CD8-positive, alpha-beta memory T cell (primary cell): ENCODE results near the gene SASH1. TPM values are rescaled to one million over a fixed set of nuclear protein-coding genes. Genes with fewer than 3 reads are reported as not detected.

Experiments
- CTCF ChIA-PET: fragments of 350-600 bp; sonication (Branson Sonifier 250); formaldehyde crosslinking; loops from one replicate; lab custom pipeline; 2021; ENCODE audit warnings: antibody characterized with exemption; lab: Charles Lee
- POLR2A ChIA-PET: fragments of 350-600 bp; sonication (Branson Sonifier 250); formaldehyde crosslinking; loops from one replicate; lab custom pipeline; 2021; ENCODE audit warnings: antibody characterized with exemption; lab: Charles Lee
- DNase-seq, 5 donors: peaks; one replicate each; pipeline versions ENCODE4 v3.0.0 to v3.0.0-alpha.2; 2020 to 2022; ENCODE audit warnings: mixed read lengths in 1 of 5
- H3K27ac ChIP-seq: one replicate; pipeline ENCODE4 v1.7.0; 2013; ENCODE audit warnings: low read depth, mild to moderate bottlenecking, low read length, moderate library complexity
- H3K27me3 ChIP-seq: 2 replicates; pipeline ENCODE4 v1.7.0; 2013; ENCODE audit warnings: low read length, mild to moderate bottlenecking; ENCODE audit not compliant: insufficient read depth, poor library complexity, severe bottlenecking
- H3K36me3 ChIP-seq: 2 replicates; pipeline ENCODE4 v1.7.0; 2013; ENCODE audit warnings: mild to moderate bottlenecking, low read length, moderate library complexity; ENCODE audit not compliant: insufficient read depth
- H3K4me1 ChIP-seq: 2 replicates; pipeline ENCODE4 v1.7.0; 2013; ENCODE audit warnings: mild to moderate bottlenecking, low read length, moderate library complexity; ENCODE audit not compliant: insufficient read depth
- H3K4me3 ChIP-seq: 2 replicates; pipeline ENCODE4 v1.7.0; 2013; ENCODE audit warnings: mild to moderate bottlenecking, low read length
- H3K9me3 ChIP-seq: 2 replicates; pipeline ENCODE4 v1.7.0; 2013; ENCODE audit warnings: mild to moderate bottlenecking, low read length
- H3K27ac Mint-ChIP-seq, 8 donors: one replicate each; pipeline ENCODE4 v1.8.0; 2020 to 2021; ENCODE audit warnings: mixed read lengths in 8 of 8, mild to moderate bottlenecking in 6 of 8, inconsistent platforms in 3 of 8, moderate library complexity in 3 of 8
- H3K27me3 Mint-ChIP-seq, 2 donors: one replicate each; pipeline ENCODE4 v1.8.0; 2020 to 2021; ENCODE audit warnings: mixed read lengths in 2 of 2, mild to moderate bottlenecking in 1 of 2, moderate library complexity in 1 of 2
- H3K36me3 Mint-ChIP-seq, 3 donors: one replicate each; pipeline ENCODE4 v1.8.0; 2020 to 2021; ENCODE audit warnings: mixed read lengths in 3 of 3, inconsistent platforms in 1 of 3, mild to moderate bottlenecking in 1 of 3
- H3K4me1 Mint-ChIP-seq, 3 donors: one replicate each; pipeline ENCODE4 v1.8.0; 2020 to 2021; ENCODE audit warnings: mixed read lengths in 3 of 3, inconsistent platforms in 1 of 3, mild to moderate bottlenecking in 1 of 3
- H3K4me3 Mint-ChIP-seq, 7 donors: one replicate each; pipeline ENCODE4 v1.8.0; 2020 to 2021; ENCODE audit warnings: mixed read lengths in 7 of 7, mild to moderate bottlenecking in 6 of 7, moderate library complexity in 4 of 7, inconsistent platforms in 2 of 7
- H3K9me3 Mint-ChIP-seq, 5 donors: one replicate each; pipeline ENCODE4 v1.8.0; 2020 to 2022; ENCODE audit warnings: mixed read lengths in 5 of 5, mild to moderate bottlenecking in 3 of 5, moderate library complexity in 2 of 5, inconsistent platforms in 1 of 5
- polyA plus RNA-seq: library from polyadenylated mRNA; unstranded; fragments of 300-500 nt; fragmentation: Illumina TruSeq; gene quantifications from one replicate; pipeline ENCODE4 v1.2.3, GENCODE V29; 2021
- total RNA-seq, 2 experiments: library from RNA; stranded (reverse); gene quantifications; one replicate each; pipeline ENCODE4 v1.2.3, GENCODE V29; 2021

The SASH1 gene
- total and polyA plus RNA-seq, 3 experiments from 2014 or later = 0.72 to 0.95 TPM; not detected in 1

GRCh38 chr6:148426317-148426977, 83.8 kb downstream of the SASH1 start:
- Mint-ChIP-seq H3K4me1 (no peaks in the 10 kb centered on the region), H3K27me3 (peaks cover 2 to 17% of the 10 kb centered on the region in 2 donors), H3K27ac (no peak overlapping the region), H3K4me3 (no peak overlapping the region), H3K9me3 (peaks cover 0 to 3% (median 0%) of the 10 kb centered on the region in 5 donors), H3K36me3 (no peaks in the 10 kb centered on the region)
- DNase-seq = no peak
- H3K27me3 ChIP-seq = no peaks in the 10 kb centered on the region
- H3K4me3 ChIP-seq = no peak overlapping the region
- ChIA-PET POLR2A (no interaction called here), CTCF (no interaction called here)
- H3K4me1 ChIP-seq = no peaks in the 10 kb centered on the region
- H3K36me3 ChIP-seq = no peaks in the 10 kb centered on the region
- no peak overlapping the region for H3K27ac ChIP-seq
- H3K9me3 ChIP-seq = no peaks in the 10 kb centered on the region

GRCh38 chr6:148427333-148427732, 84.7 kb downstream of the SASH1 start:
- ChIA-PET CTCF (no interaction called here), POLR2A (no interaction called here)
- Mint-ChIP-seq H3K4me1 (no peaks in the 10 kb centered on the region), H3K4me3 (no peak overlapping the region), H3K9me3 (peaks cover 0 to 3% (median 0%) of the 10 kb centered on the region in 5 donors), H3K36me3 (no peaks in the 10 kb centered on the region), H3K27ac (no peak overlapping the region), H3K27me3 (peaks cover 2 to 16% of the 10 kb centered on the region in 2 donors)
- Histone ChIP-seq H3K4me1 (no peaks in the 10 kb centered on the region), H3K27me3 (no peaks in the 10 kb centered on the region), H3K9me3 (no peaks in the 10 kb centered on the region), H3K27ac (no peak overlapping the region), H3K36me3 (no peaks in the 10 kb centered on the region), H3K4me3 (no peak overlapping the region)
- no peak for DNase-seq

- Histone ChIP-seq H3K27ac (no peak overlapping the region), H3K4me1 (no peaks in the 10 kb centered on the region), H3K4me3 (no peak overlapping the region), H3K36me3 (no peaks in the 10 kb centered on the region), H3K27me3 (no peaks in the 10 kb centered on the region), H3K9me3 (no peaks in the 10 kb centered on the region)
- Mint-ChIP-seq H3K4me3 (no peak overlapping the region), H3K27me3 (peaks cover 2 to 16% of the 10 kb centered on the region in 2 donors), H3K27ac (no peak overlapping the region), H3K9me3 (peaks cover 0 to 3% (median 0%) of the 10 kb centered on the region in 5 donors), H3K36me3 (no peaks in the 10 kb centered on the region), H3K4me1 (no peaks in the 10 kb centered on the region)
- POLR2A ChIA-PET = no interaction called here
- CTCF ChIA-PET = no interaction called here
- no peak for DNase-seq
These were observed 86.8 kb downstream of the SASH1 start for GRCh38 chr6:148429423-148429822.

GRCh38 chr6:148430897-148431296, 88.3 kb downstream of the SASH1 start:
- Mint-ChIP-seq H3K27me3 (peaks cover 6 to 21% of the 10 kb centered on the region in 2 donors), H3K4me3 (no peak overlapping the region), H3K36me3 (no peaks in the 10 kb centered on the region), H3K27ac (no peak overlapping the region), H3K9me3 (peaks cover 0 to 3% (median 0%) of the 10 kb centered on the region in 5 donors), H3K4me1 (no peaks in the 10 kb centered on the region)
- ChIA-PET CTCF (no interaction called here), POLR2A (no interaction called here)
- no peaks in the 10 kb centered on the region for H3K36me3 ChIP-seq
- no peaks in the 10 kb centered on the region for H3K4me1 ChIP-seq
- no peak overlapping the region for H3K4me3 ChIP-seq
- no peak overlapping the region for H3K27ac ChIP-seq
- H3K9me3 ChIP-seq = no peaks in the 10 kb centered on the region
- DNase-seq = no peak
- H3K27me3 ChIP-seq = no peaks in the 10 kb centered on the region

- H3K9me3 Mint-ChIP-seq = peaks cover 0 to 3% (median 0%) of the 10 kb centered on the region in 5 donors
- no peaks in the 10 kb centered on the region for H3K4me1 Mint-ChIP-seq
- no peak overlapping the region for H3K27ac Mint-ChIP-seq
- no peak overlapping the region for H3K4me3 ChIP-seq
- POLR2A ChIA-PET = no interaction called here
- no peaks in the 10 kb centered on the region for H3K4me1 ChIP-seq
- H3K27me3 ChIP-seq = no peaks in the 10 kb centered on the region
- no peaks in the 10 kb centered on the region for H3K9me3 ChIP-seq
- DNase-seq = no peak
- no peak overlapping the region for H3K27ac ChIP-seq
- no peak overlapping the region for H3K4me3 Mint-ChIP-seq
- H3K27me3 Mint-ChIP-seq = peaks cover 6 to 18% of the 10 kb centered on the region in 2 donors
- H3K36me3 ChIP-seq = no peaks in the 10 kb centered on the region
- H3K36me3 Mint-ChIP-seq = no peaks in the 10 kb centered on the region
- CTCF ChIA-PET = no interaction called here
These were observed 88.8 kb downstream of the SASH1 start for GRCh38 chr6:148431413-148431812.

- Histone ChIP-seq H3K27ac (no peak overlapping the region), H3K4me1 (no peaks in the 10 kb centered on the region), H3K4me3 (no peak overlapping the region), H3K27me3 (no peaks in the 10 kb centered on the region), H3K36me3 (no peaks in the 10 kb centered on the region), H3K9me3 (no peaks in the 10 kb centered on the region)
- POLR2A ChIA-PET = no interaction called here
- no peak overlapping the region for H3K4me3 Mint-ChIP-seq
- no peaks in the 10 kb centered on the region for H3K4me1 Mint-ChIP-seq
- H3K27ac Mint-ChIP-seq = no peak overlapping the region
- CTCF ChIA-PET = no interaction called here
- H3K36me3 Mint-ChIP-seq = no peaks in the 10 kb centered on the region
- DNase-seq = no peak
- H3K9me3 Mint-ChIP-seq = peaks cover 0 to 3% (median 0%) of the 10 kb centered on the region in 5 donors
- peaks cover 6 to 13% of the 10 kb centered on the region in 2 donors for H3K27me3 Mint-ChIP-seq
These were observed 89.2 kb downstream of the SASH1 start for GRCh38 chr6:148431840-148432239.

- Mint-ChIP-seq H3K9me3 (peaks cover 0 to 3% (median 0%) of the 10 kb centered on the region in 5 donors), H3K36me3 (no peaks in the 10 kb centered on the region), H3K4me3 (no peak overlapping the region), H3K27ac (no peak overlapping the region), H3K4me1 (no peaks in the 10 kb centered on the region), H3K27me3 (peaks cover 8% of the 10 kb centered on the region in 2 donors)
- POLR2A ChIA-PET = interaction anchor here (0.6 kb wide), 1 partner anchor 632 kb away, joined by 3 read pairs; no protein-coding TSS in a partner anchor
- Histone ChIP-seq H3K9me3 (no peaks in the 10 kb centered on the region), H3K27me3 (no peaks in the 10 kb centered on the region), H3K4me3 (no peak overlapping the region), H3K27ac (no peak overlapping the region), H3K36me3 (no peaks in the 10 kb centered on the region), H3K4me1 (no peaks in the 10 kb centered on the region)
- no peak for DNase-seq
- CTCF ChIA-PET = interaction anchor here (1.4 kb wide), 1 partner anchor 46 kb away, joined by 3 read pairs; no protein-coding TSS in a partner anchor
These were observed 90.0 kb downstream of the SASH1 start for GRCh38 chr6:148432462-148433195.

- H3K4me3 Mint-ChIP-seq = no peak overlapping the region
- no peaks in the 10 kb centered on the region for H3K36me3 Mint-ChIP-seq
- peaks cover 0 to 2% (median 0%) of the 10 kb centered on the region in 5 donors for H3K9me3 Mint-ChIP-seq
- no peaks in the 10 kb centered on the region for H3K36me3 ChIP-seq
- H3K9me3 ChIP-seq = no peaks in the 10 kb centered on the region
- H3K4me3 ChIP-seq = no peak overlapping the region
- no peaks in the 10 kb centered on the region for H3K4me1 Mint-ChIP-seq
- peaks cover 8 to 9% of the 10 kb centered on the region in 2 donors for H3K27me3 Mint-ChIP-seq
- ChIA-PET CTCF (no interaction called here), POLR2A (no interaction called here)
- H3K27me3 ChIP-seq = no peaks in the 10 kb centered on the region
- no peak overlapping the region for H3K27ac ChIP-seq
- DNase-seq = no peak
- no peaks in the 10 kb centered on the region for H3K4me1 ChIP-seq
- no peak overlapping the region for H3K27ac Mint-ChIP-seq
These were observed 92.7 kb downstream of the SASH1 start for GRCh38 chr6:148435386-148435785.
